Measurements from ENCODE around the gene RERE. TPM values are rescaled to one million over a fixed set of nuclear protein-coding genes. Genes with fewer than 3 reads are reported as not detected.

RERE gene
- total RNA-seq, 1 donor, result 55.0 TPM

DNA sequence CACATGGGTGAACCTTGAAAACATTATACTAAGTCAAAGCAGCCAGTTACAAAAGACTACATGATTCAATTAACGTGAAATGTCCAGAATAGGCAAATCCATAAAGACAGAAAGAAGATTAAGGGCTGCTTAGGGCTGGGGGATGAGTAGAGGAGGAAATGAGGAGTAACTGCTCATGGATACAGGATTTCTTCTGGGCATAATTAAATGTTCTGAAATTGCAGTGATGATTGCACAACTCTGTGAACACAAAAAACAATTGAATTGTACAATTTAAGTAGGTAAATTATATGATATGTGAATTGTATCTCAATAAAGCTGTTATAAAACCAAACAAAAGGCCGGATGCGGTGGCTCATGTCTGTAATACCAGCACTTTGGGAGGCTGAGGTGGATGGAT is 52.2 kb downstream of the RERE start:
- peaks cover 3% of the 10 kb centered on the region for H3K79me2 ChIP-seq (ENCODE audit: insufficient read depth, low read length)
- no peaks in the 10 kb centered on the region for H3K27me3 ChIP-seq (ENCODE audit: insufficient read depth, low read length)
- no peak for DNase-seq (ENCODE audit: insufficient read length, low spot score, missing footprints)

DNA sequence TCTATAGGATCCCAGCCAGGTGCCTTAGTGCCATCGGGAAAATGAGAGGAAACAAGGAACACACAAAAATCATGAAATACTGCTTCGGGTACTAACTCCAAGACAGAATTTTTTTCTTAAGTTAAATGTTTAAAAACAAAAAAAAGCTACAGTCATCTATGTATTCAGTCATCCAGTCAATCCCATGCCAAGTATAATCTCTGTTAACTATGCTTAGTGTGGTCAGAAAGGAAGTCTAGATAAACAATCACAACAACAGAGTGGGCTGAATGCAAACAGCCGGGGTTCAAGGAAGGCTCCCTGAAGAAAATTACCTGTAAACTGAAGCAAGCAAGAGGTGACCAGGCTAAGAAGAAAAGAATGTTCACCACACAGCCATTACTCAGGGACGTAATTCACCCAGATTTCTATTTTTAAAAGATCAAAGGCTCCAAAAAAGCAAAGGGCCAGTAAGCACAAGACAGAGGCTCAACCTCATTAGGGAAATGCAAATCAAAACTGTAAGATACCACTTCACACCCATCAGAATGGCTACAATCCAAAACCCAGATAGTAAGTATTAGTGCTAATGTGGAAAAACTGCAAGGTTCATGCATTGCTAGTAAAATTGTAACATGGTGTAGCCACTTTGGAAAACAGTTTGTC is 53.0 kb downstream of the RERE start:
- H4K20me1 ChIP-seq (ENCODE audit: insufficient read depth, low read length), result peaks cover 3% of the 10 kb centered on the region
- no peak overlapping the region for H3K4me2 ChIP-seq (ENCODE audit: insufficient read depth, low read length)
- no peaks in the 10 kb centered on the region for H3K4me1 ChIP-seq (ENCODE audit: insufficient read depth, low read length)
- no peak overlapping the region for H3K27ac ChIP-seq (ENCODE audit: low read depth, low read length)
- H2AFZ ChIP-seq (ENCODE audit: low read length), result no peak overlapping the region
- peaks cover 3% of the 10 kb centered on the region for H3K79me2 ChIP-seq (ENCODE audit: insufficient read depth, low read length)
- no peaks in the 10 kb centered on the region for H3K9me3 ChIP-seq (ENCODE audit: low read depth, low read length)
- peak; percentile 34 for DNase-seq (ENCODE audit: insufficient read length, low spot score, missing footprints)
- no peak overlapping the region for H3K4me3 ChIP-seq (ENCODE audit: insufficient read depth, low read length)
- no peaks in the 10 kb centered on the region for H3K27me3 ChIP-seq (ENCODE audit: insufficient read depth, low read length)
- TF ChIP-seq, protein P1, sequence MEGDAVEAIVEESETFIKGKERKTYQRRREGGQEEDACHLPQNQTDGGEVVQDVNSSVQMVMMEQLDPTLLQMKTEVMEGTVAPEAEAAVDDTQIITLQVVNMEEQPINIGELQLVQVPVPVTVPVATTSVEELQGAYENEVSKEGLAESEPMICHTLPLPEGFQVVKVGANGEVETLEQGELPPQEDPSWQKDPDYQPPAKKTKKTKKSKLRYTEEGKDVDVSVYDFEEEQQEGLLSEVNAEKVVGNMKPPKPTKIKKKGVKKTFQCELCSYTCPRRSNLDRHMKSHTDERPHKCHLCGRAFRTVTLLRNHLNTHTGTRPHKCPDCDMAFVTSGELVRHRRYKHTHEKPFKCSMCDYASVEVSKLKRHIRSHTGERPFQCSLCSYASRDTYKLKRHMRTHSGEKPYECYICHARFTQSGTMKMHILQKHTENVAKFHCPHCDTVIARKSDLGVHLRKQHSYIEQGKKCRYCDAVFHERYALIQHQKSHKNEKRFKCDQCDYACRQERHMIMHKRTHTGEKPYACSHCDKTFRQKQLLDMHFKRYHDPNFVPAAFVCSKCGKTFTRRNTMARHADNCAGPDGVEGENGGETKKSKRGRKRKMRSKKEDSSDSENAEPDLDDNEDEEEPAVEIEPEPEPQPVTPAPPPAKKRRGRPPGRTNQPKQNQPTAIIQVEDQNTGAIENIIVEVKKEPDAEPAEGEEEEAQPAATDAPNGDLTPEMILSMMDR (IDR thresholded peaks at IDR 0.05; ENCODE audit: extremely low read depth, low read depth, low read length), result no peak
- no peaks in the 10 kb centered on the region for H3K36me3 ChIP-seq (ENCODE audit: insufficient read depth, low read length)

More for the DNA sequence above, 52.2 kb downstream of the RERE start:
- Histone ChIP-seq H3K4me2 (ENCODE audit: insufficient read depth, low read length) (no peak overlapping the region), H3K27ac (ENCODE audit: low read depth, low read length) (no peak overlapping the region), H3K36me3 (ENCODE audit: insufficient read depth, low read length) (no peaks in the 10 kb centered on the region), H4K20me1 (ENCODE audit: insufficient read depth, low read length) (peaks cover 3% of the 10 kb centered on the region), H3K4me3 (ENCODE audit: insufficient read depth, low read length) (no peak overlapping the region), H2AFZ (ENCODE audit: low read length) (no peak overlapping the region), H3K9me3 (ENCODE audit: low read depth, low read length) (no peaks in the 10 kb centered on the region), H3K4me1 (ENCODE audit: insufficient read depth, low read length) (no peaks in the 10 kb centered on the region)
- TF ChIP-seq, protein P1 (IDR thresholded peaks at IDR 0.05; ENCODE audit: extremely low read depth, low read depth, low read length), result no peak

DNA sequence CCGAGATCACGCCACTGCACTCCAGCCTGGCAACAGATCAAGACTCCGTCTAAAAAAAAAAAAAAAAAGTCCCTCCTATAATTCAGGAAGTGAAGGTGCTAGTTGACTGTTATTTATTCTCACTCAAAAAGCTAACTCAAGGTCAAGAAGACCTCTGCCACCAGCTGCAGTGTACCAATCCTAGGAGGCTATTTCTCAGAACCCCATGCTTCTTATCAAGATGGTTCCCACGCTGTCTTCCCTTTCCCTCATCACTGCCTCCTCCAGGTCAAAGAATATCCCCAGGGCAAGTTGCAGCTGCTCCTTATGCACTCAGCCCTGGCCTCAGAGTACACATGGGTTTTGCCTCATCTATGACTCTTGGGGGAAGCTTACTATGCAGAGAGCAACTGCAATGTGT is 53.6 kb downstream of the RERE start:
- Histone ChIP-seq H4K20me1 (ENCODE audit: insufficient read depth, low read length) (peaks cover 3% of the 10 kb centered on the region), H3K4me1 (ENCODE audit: insufficient read depth, low read length) (no peaks in the 10 kb centered on the region)
- no peak for DNase-seq (ENCODE audit: insufficient read length, low spot score, missing footprints)

DNA sequence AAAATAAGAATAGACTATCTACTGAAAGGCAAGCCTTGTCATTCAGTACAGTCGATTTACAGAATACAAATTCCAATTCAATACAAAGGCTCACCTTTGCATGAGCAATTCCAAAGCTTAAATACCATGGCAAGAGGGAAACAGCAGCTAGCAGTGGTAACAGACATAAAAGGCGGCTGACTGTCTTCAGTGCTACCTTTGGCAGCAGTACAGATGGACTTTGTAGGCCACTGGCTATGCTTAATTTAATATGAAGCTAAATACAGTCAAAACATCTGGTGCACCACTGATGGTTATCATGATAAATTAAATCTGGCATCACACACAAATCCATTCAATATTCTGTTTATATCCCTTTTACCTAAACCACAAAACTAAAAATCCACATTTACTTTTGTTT is 62.4 kb downstream of the RERE start:
- Histone ChIP-seq H3K27me3 (ENCODE audit: insufficient read depth, low read length) (no peaks in the 10 kb centered on the region), H3K27ac (ENCODE audit: low read depth, low read length) (no peak overlapping the region), H2AFZ (ENCODE audit: low read length) (no peak overlapping the region), H3K4me2 (ENCODE audit: insufficient read depth, low read length) (no peak overlapping the region), H4K20me1 (ENCODE audit: insufficient read depth, low read length) (peaks cover 6% of the 10 kb centered on the region), H3K79me2 (ENCODE audit: insufficient read depth, low read length) (no peaks in the 10 kb centered on the region), H3K4me1 (ENCODE audit: insufficient read depth, low read length) (no peaks in the 10 kb centered on the region), H3K36me3 (ENCODE audit: insufficient read depth, low read length) (no peaks in the 10 kb centered on the region), H3K4me3 (ENCODE audit: insufficient read depth, low read length) (no peak overlapping the region), H3K9me3 (ENCODE audit: low read depth, low read length) (no peaks in the 10 kb centered on the region)
- TF ChIP-seq, protein P1 (IDR thresholded peaks at IDR 0.05; ENCODE audit: extremely low read depth, low read depth, low read length), result no peak
- DNase-seq (ENCODE audit: insufficient read length, low spot score, missing footprints), result no peak

More for the DNA sequence above, 53.6 kb downstream of the RERE start:
- no peak overlapping the region for H3K27ac ChIP-seq (ENCODE audit: low read depth, low read length)
- no peak overlapping the region for H3K4me2 ChIP-seq (ENCODE audit: insufficient read depth, low read length)
- TF ChIP-seq, protein P1 (IDR thresholded peaks at IDR 0.05; ENCODE audit: extremely low read depth, low read depth, low read length), result no peak
- H3K79me2 ChIP-seq (ENCODE audit: insufficient read depth, low read length), result peaks cover 3% of the 10 kb centered on the region
- no peak overlapping the region for H3K4me3 ChIP-seq (ENCODE audit: insufficient read depth, low read length)
- H3K9me3 ChIP-seq (ENCODE audit: low read depth, low read length), result no peaks in the 10 kb centered on the region
- no peaks in the 10 kb centered on the region for H3K36me3 ChIP-seq (ENCODE audit: insufficient read depth, low read length)
- no peaks in the 10 kb centered on the region for H3K27me3 ChIP-seq (ENCODE audit: insufficient read depth, low read length)
- H2AFZ ChIP-seq (ENCODE audit: low read length), result no peak overlapping the region

Measured in osteoblast (primary cell).